Suprapubic skin (tissue), 4 donors: ENCODE data around the gene LPIN1.

Source experiments
- POLR2A ChIP-seq, 2 donors: fragments of 450-650 bp; IDR thresholded peaks; one replicate each; pipeline ENCODE4 v1.6.1; 2017; ENCODE audit warnings: antibody characterized with exemption in 2 of 2, mild to moderate bottlenecking in 2 of 2, moderate library complexity in 2 of 2
- POLR2AphosphoS5 ChIP-seq, 3 donors: sonication (generic); formaldehyde crosslinking; IDR thresholded peaks; one replicate each; pipeline ENCODE4 v1.6.1; 2017; ENCODE audit warnings: antibody characterized with exemption in 3 of 3
- TF ChIP-seq, protein P1 (sequence below), 2 donors: fragments of 200-600 bp in 1 of 2; fragments of 450-650 bp in 1 of 2; sonication (generic) in 1 of 2; IDR thresholded peaks; one replicate each; pipeline ENCODE4 v1.5.1; 2016 to 2019; ENCODE audit warnings: antibody characterized with exemption in 2 of 2, mild to moderate bottlenecking in 1 of 2, moderate library complexity in 1 of 2

DNA sequence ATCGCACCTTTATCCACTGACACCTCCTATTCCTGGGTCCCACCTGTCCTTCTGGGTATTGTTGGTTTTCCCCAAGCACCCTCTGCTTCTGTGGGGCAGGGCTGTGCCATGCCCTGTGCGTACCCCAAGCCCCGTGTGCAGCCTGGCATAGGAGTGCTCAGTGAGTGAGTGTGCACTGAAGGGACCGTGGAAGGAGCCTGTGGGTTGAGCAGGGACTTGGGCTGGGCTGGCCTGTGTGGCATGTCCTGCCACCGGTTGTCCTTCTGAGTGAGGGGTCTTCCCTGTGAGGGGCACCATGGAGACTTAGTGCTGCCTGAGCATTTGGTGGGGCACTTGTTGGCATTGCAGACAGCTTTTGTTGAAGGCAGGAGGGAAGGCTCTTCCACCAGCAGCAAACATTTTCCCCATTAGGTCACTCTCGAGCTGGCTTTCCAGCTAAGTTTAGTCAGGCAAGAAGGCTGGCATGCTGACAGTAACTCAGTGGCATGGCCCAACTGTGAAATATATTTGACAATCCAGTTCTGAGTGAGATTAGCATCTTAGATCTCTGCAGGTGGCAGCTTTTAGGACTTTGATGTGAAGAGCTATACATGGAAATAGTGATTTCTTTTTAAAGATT lies 64.7 kb downstream of the LPIN1 start:
- TF ChIP-seq POLR2AphosphoS5 (IDR thresholded peaks at IDR 0.05) (no peak), POLR2A (IDR thresholded peaks at IDR 0.05) (no peak)
- TF ChIP-seq, protein P1, sequence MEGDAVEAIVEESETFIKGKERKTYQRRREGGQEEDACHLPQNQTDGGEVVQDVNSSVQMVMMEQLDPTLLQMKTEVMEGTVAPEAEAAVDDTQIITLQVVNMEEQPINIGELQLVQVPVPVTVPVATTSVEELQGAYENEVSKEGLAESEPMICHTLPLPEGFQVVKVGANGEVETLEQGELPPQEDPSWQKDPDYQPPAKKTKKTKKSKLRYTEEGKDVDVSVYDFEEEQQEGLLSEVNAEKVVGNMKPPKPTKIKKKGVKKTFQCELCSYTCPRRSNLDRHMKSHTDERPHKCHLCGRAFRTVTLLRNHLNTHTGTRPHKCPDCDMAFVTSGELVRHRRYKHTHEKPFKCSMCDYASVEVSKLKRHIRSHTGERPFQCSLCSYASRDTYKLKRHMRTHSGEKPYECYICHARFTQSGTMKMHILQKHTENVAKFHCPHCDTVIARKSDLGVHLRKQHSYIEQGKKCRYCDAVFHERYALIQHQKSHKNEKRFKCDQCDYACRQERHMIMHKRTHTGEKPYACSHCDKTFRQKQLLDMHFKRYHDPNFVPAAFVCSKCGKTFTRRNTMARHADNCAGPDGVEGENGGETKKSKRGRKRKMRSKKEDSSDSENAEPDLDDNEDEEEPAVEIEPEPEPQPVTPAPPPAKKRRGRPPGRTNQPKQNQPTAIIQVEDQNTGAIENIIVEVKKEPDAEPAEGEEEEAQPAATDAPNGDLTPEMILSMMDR (IDR thresholded peaks at IDR 0.05): no peak
